HG02981 (cell line): Measurements from ENCODE around the gene SOCS3.

Experiments used
- ATAC-seq: cut with Tn5 transposase; IDR thresholded peaks from one replicate; pipeline ENCODE4 v1.9.1; 2021; ENCODE audit warnings: mild to moderate bottlenecking, moderate library complexity; ENCODE audit not compliant: unreplicated experiment

SOCS3 gene

GRCh38 chr17:78353834-78354233 is 6.0 kb downstream of the SOCS3 start:
- no peak for ATAC-seq

GRCh38 chr17:78351449-78352006 is 8.3 kb downstream of the SOCS3 start:
- ATAC-seq = no peak

GRCh38 chr17:78349891-78350642 is 9.8 kb downstream of the SOCS3 start:
- ATAC-seq = no peak

GRCh38 chr17:78348055-78348770 is 11.7 kb downstream of the SOCS3 start:
- no peak for ATAC-seq

GRCh38 chr17:78347453-78347852 is 12.4 kb downstream of the SOCS3 start:
- ATAC-seq = no peak

- ATAC-seq = no peak
Observed at GRCh38 chr17:78346605-78347250, 13.1 kb downstream of the SOCS3 start.

- no peak for ATAC-seq
Observed at GRCh38 chr17:78345791-78346494, 13.9 kb downstream of the SOCS3 start.

GRCh38 chr17:78345172-78345571 is 14.7 kb downstream of the SOCS3 start:
- no peak for ATAC-seq

GRCh38 chr17:78344666-78345065 is 15.2 kb downstream of the SOCS3 start:
- no peak for ATAC-seq

- ATAC-seq = no peak
Observed at GRCh38 chr17:78343543-78344201, 16.2 kb downstream of the SOCS3 start.

- no peak for ATAC-seq
Observed at GRCh38 chr17:78343187-78343542, 16.7 kb downstream of the SOCS3 start.

GRCh38 chr17:78342449-78343186 is 17.3 kb downstream of the SOCS3 start:
- ATAC-seq = no peak

GRCh38 chr17:78341559-78342448 is 18.1 kb downstream of the SOCS3 start:
- no peak for ATAC-seq

GRCh38 chr17:78340183-78340955 is 19.5 kb downstream of the SOCS3 start:
- no peak for ATAC-seq

- no peak for ATAC-seq
Observed at GRCh38 chr17:78338486-78339259, 21.2 kb downstream of the SOCS3 start.

GRCh38 chr17:78337244-78338109 is 22.4 kb downstream of the SOCS3 start:
- ATAC-seq = peak; percentile 62
